ENCODE measurements around the gene BAHCC1. TPM values are rescaled to one million over a fixed set of nuclear protein-coding genes. Genes with fewer than 3 reads are reported as not detected.

Gene BAHCC1
- total RNA-seq, 1 experiment from 2014 or later = 29.8 TPM

DNA sequence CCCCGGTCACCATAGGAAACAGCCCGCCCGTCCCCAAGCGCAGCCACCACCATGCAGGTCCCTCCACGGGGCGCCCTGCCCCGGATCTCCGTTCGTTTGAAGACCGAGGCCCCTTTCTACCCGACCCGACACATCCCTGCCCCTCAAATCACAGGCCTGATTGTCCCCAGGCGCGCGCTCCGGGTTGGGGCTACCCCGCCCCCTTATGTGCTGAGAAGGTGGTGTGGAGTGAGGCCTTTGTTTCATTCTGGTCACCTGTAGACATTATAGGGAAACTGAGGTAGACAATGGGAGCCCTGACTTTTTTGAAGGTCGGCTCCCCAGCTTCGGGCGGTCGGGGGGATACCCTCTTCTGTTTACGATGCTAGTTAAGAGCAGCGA is 118.1 kb downstream of the BAHCC1 start:
- ATAC-seq (peak; percentile 15), DNase-seq (ENCODE audit: low spot score) (peak; percentile 83)
- POLR2A ChIA-PET = interaction anchor here (0.9 to 2.3 kb wide), 8 partner anchors 10 to 118 kb away, joined by 3 to 12 read pairs (median 6); partner anchors contain the start of genes BAHCC1 and FAAP100
- peaks cover 47% of the 10 kb centered on the region for H3K4me1 Mint-ChIP-seq
- CTCF ChIA-PET = interaction anchor here (1.0 to 3.6 kb wide), 7 partner anchors 10 to 258 kb away, joined by 3 to 27 read pairs (median 4); partner anchors contain the start of gene FAAP100
- TF ChIP-seq FOXK1 (CRISPR knock-in tag; IDR thresholded peaks at IDR 0.05) (no peak), ZNF423 (CRISPR knock-in tag; IDR thresholded peaks at IDR 0.05) (peak; percentile 0; the same call in 1 of the 2 replicates)
- H3K9me3 Mint-ChIP-seq = no peaks in the 10 kb centered on the region
- peak overlapping the region; percentile 75 for H3K4me3 Mint-ChIP-seq
- peaks cover 38% of the 10 kb centered on the region for H3K36me3 Mint-ChIP-seq
- peaks cover 16% of the 10 kb centered on the region for H3K27me3 Mint-ChIP-seq (ENCODE audit: low read depth)
- H3K27ac Mint-ChIP-seq = peak overlapping the region; percentile 91

DNA sequence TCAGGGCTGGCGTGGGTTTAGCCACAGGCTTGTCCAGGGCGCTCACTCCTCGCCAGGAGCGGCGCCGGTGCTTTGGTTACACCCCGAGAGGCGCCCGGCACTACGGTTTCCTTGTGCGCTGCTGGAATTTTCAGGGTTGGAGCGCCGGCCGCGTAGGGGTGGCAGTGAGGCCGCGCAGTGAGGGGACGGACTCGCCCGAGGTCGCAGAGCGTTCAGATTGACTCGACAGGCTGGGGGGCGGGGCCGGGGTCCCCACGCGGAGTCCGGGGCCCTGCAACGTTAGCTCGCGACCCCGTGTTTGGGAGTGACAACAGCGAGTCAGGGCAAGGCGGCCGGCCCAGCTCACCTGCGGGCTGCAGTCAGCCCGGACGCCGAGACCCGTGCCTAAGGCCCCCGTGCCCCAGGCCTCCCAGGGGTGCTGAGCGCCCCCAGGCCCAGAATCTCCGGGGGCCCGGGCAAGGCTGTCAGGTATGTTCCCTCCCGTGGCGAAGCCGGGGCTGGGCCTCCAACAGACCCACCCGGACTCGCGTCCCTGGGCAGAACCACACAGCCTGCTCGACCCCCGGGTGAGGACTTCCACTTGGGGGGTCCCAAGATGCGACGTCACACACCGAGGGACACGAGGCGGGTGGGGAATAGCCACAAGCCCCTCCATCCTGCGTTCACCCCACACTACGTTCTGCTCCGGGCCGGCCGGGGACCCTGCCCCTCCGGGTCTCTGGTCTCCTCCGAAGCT is 118.7 kb downstream of the BAHCC1 start:
- POLR2A ChIA-PET = interaction anchor here (0.6 to 2.3 kb wide), 8 partner anchors 9 to 39 kb away, joined by 3 to 12 read pairs (median 4); partner anchors contain the start of gene FAAP100
- TF ChIP-seq, protein P1, sequence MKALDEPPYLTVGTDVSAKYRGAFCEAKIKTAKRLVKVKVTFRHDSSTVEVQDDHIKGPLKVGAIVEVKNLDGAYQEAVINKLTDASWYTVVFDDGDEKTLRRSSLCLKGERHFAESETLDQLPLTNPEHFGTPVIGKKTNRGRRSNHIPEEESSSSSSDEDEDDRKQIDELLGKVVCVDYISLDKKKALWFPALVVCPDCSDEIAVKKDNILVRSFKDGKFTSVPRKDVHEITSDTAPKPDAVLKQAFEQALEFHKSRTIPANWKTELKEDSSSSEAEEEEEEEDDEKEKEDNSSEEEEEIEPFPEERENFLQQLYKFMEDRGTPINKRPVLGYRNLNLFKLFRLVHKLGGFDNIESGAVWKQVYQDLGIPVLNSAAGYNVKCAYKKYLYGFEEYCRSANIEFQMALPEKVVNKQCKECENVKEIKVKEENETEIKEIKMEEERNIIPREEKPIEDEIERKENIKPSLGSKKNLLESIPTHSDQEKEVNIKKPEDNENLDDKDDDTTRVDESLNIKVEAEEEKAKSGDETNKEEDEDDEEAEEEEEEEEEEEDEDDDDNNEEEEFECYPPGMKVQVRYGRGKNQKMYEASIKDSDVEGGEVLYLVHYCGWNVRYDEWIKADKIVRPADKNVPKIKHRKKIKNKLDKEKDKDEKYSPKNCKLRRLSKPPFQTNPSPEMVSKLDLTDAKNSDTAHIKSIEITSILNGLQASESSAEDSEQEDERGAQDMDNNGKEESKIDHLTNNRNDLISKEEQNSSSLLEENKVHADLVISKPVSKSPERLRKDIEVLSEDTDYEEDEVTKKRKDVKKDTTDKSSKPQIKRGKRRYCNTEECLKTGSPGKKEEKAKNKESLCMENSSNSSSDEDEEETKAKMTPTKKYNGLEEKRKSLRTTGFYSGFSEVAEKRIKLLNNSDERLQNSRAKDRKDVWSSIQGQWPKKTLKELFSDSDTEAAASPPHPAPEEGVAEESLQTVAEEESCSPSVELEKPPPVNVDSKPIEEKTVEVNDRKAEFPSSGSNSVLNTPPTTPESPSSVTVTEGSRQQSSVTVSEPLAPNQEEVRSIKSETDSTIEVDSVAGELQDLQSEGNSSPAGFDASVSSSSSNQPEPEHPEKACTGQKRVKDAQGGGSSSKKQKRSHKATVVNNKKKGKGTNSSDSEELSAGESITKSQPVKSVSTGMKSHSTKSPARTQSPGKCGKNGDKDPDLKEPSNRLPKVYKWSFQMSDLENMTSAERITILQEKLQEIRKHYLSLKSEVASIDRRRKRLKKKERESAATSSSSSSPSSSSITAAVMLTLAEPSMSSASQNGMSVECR (CRISPR knock-in tag; IDR thresholded peaks at IDR 0.05; ENCODE audit: borderline replicate concordance) = no peak
- TF ChIP-seq, protein P2, sequence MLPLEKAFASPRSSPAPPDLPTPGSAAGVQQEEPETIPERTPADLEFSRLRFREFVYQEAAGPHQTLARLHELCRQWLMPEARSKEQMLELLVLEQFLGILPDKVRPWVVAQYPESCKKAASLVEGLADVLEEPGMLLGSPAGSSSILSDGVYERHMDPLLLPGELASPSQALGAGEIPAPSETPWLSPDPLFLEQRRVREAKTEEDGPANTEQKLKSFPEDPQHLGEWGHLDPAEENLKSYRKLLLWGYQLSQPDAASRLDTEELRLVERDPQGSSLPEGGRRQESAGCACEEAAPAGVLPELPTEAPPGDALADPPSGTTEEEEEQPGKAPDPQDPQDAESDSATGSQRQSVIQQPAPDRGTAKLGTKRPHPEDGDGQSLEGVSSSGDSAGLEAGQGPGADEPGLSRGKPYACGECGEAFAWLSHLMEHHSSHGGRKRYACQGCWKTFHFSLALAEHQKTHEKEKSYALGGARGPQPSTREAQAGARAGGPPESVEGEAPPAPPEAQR (CRISPR knock-in tag; IDR thresholded peaks at IDR 0.05) = no peak
- TF ChIP-seq ZNF219 (CRISPR knock-in tag; IDR thresholded peaks at IDR 0.05; ENCODE audit: borderline replicate concordance) (peak; percentile 18; the same call in 1 of the 2 replicates), CREB1 (CRISPR knock-in tag; IDR thresholded peaks at IDR 0.05) (no peak), IRF2 (CRISPR knock-in tag; IDR thresholded peaks at IDR 0.05; ENCODE audit: borderline replicate concordance, low read depth) (0 out of 2 replicates have a peak, but pooled peaks have one; percentile 21), ZNF263 (CRISPR knock-in tag; IDR thresholded peaks at IDR 0.05; ENCODE audit: low read depth) (0 out of 2 replicates have a peak, but pooled peaks have one; percentile 37), KAT7 (CRISPR knock-in tag; IDR thresholded peaks at IDR 0.05; ENCODE audit: borderline replicate concordance) (0 out of 2 replicates have a peak, but pooled peaks have one; percentile 42), ZNF423 (CRISPR knock-in tag; IDR thresholded peaks at IDR 0.05) (peak; percentile 84), GABPB1 (CRISPR knock-in tag; IDR thresholded peaks at IDR 0.05) (peak; percentile 8; the same call in 1 of the 2 replicates), FOXP1 (CRISPR knock-in tag; IDR thresholded peaks at IDR 0.05; ENCODE audit: borderline replicate concordance) (peak; percentile 16; the same call in 1 of the 2 replicates)
- TF ChIP-seq, protein P3, sequence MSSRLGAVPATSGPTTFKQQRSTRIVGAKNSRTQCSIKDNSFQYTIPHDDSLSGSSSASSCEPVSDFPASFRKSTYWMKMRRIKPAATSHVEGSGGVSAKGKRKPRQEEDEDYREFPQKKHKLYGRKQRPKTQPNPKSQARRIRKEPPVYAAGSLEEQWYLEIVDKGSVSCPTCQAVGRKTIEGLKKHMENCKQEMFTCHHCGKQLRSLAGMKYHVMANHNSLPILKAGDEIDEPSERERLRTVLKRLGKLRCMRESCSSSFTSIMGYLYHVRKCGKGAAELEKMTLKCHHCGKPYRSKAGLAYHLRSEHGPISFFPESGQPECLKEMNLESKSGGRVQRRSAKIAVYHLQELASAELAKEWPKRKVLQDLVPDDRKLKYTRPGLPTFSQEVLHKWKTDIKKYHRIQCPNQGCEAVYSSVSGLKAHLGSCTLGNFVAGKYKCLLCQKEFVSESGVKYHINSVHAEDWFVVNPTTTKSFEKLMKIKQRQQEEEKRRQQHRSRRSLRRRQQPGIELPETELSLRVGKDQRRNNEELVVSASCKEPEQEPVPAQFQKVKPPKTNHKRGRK (CRISPR knock-in tag; IDR thresholded peaks at IDR 0.05; ENCODE audit: borderline replicate concordance) = no peak
- TF ChIP-seq, protein P4, sequence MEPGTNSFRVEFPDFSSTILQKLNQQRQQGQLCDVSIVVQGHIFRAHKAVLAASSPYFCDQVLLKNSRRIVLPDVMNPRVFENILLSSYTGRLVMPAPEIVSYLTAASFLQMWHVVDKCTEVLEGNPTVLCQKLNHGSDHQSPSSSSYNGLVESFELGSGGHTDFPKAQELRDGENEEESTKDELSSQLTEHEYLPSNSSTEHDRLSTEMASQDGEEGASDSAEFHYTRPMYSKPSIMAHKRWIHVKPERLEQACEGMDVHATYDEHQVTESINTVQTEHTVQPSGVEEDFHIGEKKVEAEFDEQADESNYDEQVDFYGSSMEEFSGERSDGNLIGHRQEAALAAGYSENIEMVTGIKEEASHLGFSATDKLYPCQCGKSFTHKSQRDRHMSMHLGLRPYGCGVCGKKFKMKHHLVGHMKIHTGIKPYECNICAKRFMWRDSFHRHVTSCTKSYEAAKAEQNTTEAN (CRISPR knock-in tag; IDR thresholded peaks at IDR 0.05) = no peak
- TF ChIP-seq, protein P5, sequence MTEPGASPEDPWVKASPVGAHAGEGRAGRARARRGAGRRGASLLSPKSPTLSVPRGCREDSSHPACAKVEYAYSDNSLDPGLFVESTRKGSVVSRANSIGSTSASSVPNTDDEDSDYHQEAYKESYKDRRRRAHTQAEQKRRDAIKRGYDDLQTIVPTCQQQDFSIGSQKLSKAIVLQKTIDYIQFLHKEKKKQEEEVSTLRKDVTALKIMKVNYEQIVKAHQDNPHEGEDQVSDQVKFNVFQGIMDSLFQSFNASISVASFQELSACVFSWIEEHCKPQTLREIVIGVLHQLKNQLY (CRISPR knock-in tag; IDR thresholded peaks at IDR 0.05) = no peak
- peaks cover 33% of the 10 kb centered on the region for H3K36me3 Mint-ChIP-seq
- no peaks in the 10 kb centered on the region for H3K9me3 Mint-ChIP-seq
- H3K27me3 Mint-ChIP-seq (ENCODE audit: low read depth) = peaks cover 19% of the 10 kb centered on the region
- H3K4me3 Mint-ChIP-seq = peak overlapping the region; percentile 75
- peaks cover 49% of the 10 kb centered on the region for H3K4me1 Mint-ChIP-seq
- DNase-seq (ENCODE audit: low spot score) = peak; percentile 68
- H3K27ac Mint-ChIP-seq = peak overlapping the region; percentile 91
- CTCF ChIA-PET = interaction anchor here (1.0 to 3.6 kb wide), 7 partner anchors 10 to 259 kb away, joined by 3 to 27 read pairs (median 4); partner anchors contain the start of gene FAAP100
- ATAC-seq = peak; percentile 0; the same call in 1 of the 2 replicates
